ENCODE data around the gene SNCA.

The SNCA gene

GRCh38 chr4:89754531-89754930 lies 82.4 kb downstream of the SNCA start:
- no peak for DNase-seq (ENCODE audit: low read depth)

- DNase-seq (ENCODE audit: low read depth) = no peak
Observed at GRCh38 chr4:89753601-89754066, 83.3 kb downstream of the SNCA start.

- no peak for DNase-seq (ENCODE audit: low read depth)
Observed at GRCh38 chr4:89752932-89753598, 83.9 kb downstream of the SNCA start.

- no peak for DNase-seq (ENCODE audit: low read depth)
Observed at GRCh38 chr4:89751416-89751815, 85.5 kb downstream of the SNCA start.

GRCh38 chr4:89746377-89746776 lies 90.6 kb downstream of the SNCA start:
- DNase-seq (ENCODE audit: low read depth) = no peak

- DNase-seq (ENCODE audit: low read depth) = no peak
Observed at GRCh38 chr4:89745708-89746107, 91.3 kb downstream of the SNCA start.

GRCh38 chr4:89744914-89745313 lies 92.0 kb downstream of the SNCA start:
- DNase-seq (ENCODE audit: low read depth) = no peak

- DNase-seq (ENCODE audit: low read depth) = no peak
Observed at GRCh38 chr4:89741768-89742167, 95.2 kb downstream of the SNCA start.

GRCh38 chr4:89739311-89739988 lies 97.5 kb downstream of the SNCA start:
- no peak for DNase-seq (ENCODE audit: low read depth)

GRCh38 chr4:89737888-89738287 lies 99.1 kb downstream of the SNCA start:
- no peak for DNase-seq (ENCODE audit: low read depth)

- no peak for DNase-seq (ENCODE audit: low read depth)
Observed at GRCh38 chr4:89733946-89734345, 103.0 kb downstream of the SNCA start.

GRCh38 chr4:89727238-89727637 lies 109.7 kb downstream of the SNCA start:
- DNase-seq (ENCODE audit: low read depth) = no peak

- DNase-seq (ENCODE audit: low read depth) = no peak
Observed at GRCh38 chr4:89725268-89725667, 111.7 kb downstream of the SNCA start.

GRCh38 chr4:89724716-89725115 lies 112.2 kb downstream of the SNCA start:
- no peak for DNase-seq (ENCODE audit: low read depth)

- DNase-seq (ENCODE audit: low read depth) = no peak
Observed at GRCh38 chr4:89723096-89723495, 113.9 kb downstream of the SNCA start.

GRCh38 chr4:89722517-89722916 lies 114.4 kb downstream of the SNCA start:
- DNase-seq (ENCODE audit: low read depth) = no peak

- DNase-seq (ENCODE audit: low read depth) = no peak
Observed at GRCh38 chr4:89720981-89721380, 116.0 kb downstream of the SNCA start.

- no peak for DNase-seq (ENCODE audit: low read depth)
Observed at GRCh38 chr4:89719536-89720090, 117.3 kb downstream of the SNCA start.

GRCh38 chr4:89716893-89717292 lies 120.1 kb downstream of the SNCA start:
- DNase-seq (ENCODE audit: low read depth) = no peak

GRCh38 chr4:89715631-89716030 lies 121.3 kb downstream of the SNCA start:
- DNase-seq (ENCODE audit: low read depth) = no peak

- DNase-seq (ENCODE audit: low read depth) = no peak
Observed at GRCh38 chr4:89712827-89713226, 124.1 kb downstream of the SNCA start.

- DNase-seq (ENCODE audit: low read depth) = no peak
Observed at GRCh38 chr4:89712141-89712540, 124.8 kb downstream of the SNCA start.

GRCh38 chr4:89708903-89709421 lies 128.0 kb downstream of the SNCA start:
- no peak for DNase-seq (ENCODE audit: low read depth)
